HFF-Myc (cell line): ENCODE results near the gene TP63.
"Not testable (repeated sequence)": the region's sequence is repeated elsewhere in the genome, so short reads cannot be mapped to it uniquely, and the experiment has no call there.

Source experiments
- DNase-seq: peaks from one replicate; pipeline ENCODE4 v3.0.0-alpha.2; 2011; ENCODE audit warnings: low read depth; ENCODE audit errors: extremely low read depth
- H3K4me3 ChIP-seq: replicated peaks from 2 replicates; pipeline ENCODE4 v1.5.1; 2011; ENCODE audit warnings: low read depth, mild to moderate bottlenecking, control low read depth, low read length
- TF ChIP-seq, protein P1 (sequence below): IDR thresholded peaks from 2 replicates; pipeline ENCODE4 v1.5.1; 2012; ENCODE audit warnings: mild to moderate bottlenecking, low read depth, low read length, control low read depth; ENCODE audit errors: missing control alignments

Gene TP63

DNA sequence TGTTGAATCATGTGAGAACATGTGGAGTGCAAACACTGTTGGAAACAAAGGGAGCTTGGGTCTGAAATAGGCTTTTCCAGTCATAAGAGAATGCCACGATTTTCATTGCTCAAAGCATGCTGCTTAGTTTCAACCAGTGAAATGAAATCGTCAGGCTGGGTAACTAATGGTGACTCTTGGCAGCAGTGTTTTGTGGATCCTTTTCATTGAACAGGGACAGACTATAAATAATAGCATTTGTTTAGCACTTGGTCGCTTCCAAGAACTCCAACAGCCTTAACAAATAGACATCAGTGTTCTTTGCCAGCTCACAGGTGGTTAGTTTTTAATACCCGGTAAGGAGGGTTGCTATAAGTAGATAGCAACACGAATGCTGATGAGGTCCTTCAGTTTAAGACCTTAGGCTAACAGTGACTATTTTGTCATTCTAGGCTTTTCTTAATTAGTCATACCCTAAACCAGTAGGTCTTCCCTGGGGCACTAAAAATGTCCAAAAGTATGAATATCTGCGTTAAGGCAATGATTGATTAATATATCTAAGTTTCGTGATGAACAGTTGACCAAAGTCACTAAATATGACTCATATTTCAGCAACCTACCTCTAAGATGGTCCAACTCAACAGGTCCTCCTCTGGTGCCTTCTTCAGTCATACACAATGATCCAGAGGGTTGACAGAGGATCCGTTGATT, 15.8 kb downstream of the TP63 start:
- DNase-seq, result no peak
- no peak overlapping the region for H3K4me3 ChIP-seq
- TF ChIP-seq, protein P1, sequence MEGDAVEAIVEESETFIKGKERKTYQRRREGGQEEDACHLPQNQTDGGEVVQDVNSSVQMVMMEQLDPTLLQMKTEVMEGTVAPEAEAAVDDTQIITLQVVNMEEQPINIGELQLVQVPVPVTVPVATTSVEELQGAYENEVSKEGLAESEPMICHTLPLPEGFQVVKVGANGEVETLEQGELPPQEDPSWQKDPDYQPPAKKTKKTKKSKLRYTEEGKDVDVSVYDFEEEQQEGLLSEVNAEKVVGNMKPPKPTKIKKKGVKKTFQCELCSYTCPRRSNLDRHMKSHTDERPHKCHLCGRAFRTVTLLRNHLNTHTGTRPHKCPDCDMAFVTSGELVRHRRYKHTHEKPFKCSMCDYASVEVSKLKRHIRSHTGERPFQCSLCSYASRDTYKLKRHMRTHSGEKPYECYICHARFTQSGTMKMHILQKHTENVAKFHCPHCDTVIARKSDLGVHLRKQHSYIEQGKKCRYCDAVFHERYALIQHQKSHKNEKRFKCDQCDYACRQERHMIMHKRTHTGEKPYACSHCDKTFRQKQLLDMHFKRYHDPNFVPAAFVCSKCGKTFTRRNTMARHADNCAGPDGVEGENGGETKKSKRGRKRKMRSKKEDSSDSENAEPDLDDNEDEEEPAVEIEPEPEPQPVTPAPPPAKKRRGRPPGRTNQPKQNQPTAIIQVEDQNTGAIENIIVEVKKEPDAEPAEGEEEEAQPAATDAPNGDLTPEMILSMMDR, result no peak

DNA sequence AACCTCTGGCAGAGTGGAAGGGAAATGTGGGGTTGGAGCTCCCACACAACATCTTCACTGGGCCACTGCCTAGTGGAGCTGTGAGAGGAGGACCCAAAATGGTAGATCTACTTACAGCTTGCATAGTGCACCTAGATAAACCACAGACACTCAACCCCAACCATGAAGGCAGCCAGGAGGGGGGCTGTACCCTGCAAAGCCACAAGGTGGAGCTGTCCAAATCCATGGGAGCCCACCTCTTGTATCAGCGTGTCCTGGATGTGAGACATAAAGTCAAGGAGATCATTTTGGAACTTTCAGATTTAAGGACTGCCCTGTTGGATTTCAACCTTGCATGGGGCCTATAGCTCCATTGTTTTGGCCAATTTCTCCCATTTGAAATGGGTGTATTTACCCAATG, 20.9 kb downstream of the TP63 start:
- no peak for DNase-seq
- no peak overlapping the region for H3K4me3 ChIP-seq
- TF ChIP-seq, protein P1, result peak; percentile 69

GRCh38 chr3:189655617-189656016, 24.4 kb downstream of the TP63 start:
- TF ChIP-seq, protein P1, result no peak
- no peak overlapping the region for H3K4me3 ChIP-seq
- no peak for DNase-seq

GRCh38 chr3:189659571-189659970, 28.4 kb downstream of the TP63 start:
- DNase-seq, result no peak
- TF ChIP-seq, protein P1, result no peak
- no peak overlapping the region for H3K4me3 ChIP-seq

DNA sequence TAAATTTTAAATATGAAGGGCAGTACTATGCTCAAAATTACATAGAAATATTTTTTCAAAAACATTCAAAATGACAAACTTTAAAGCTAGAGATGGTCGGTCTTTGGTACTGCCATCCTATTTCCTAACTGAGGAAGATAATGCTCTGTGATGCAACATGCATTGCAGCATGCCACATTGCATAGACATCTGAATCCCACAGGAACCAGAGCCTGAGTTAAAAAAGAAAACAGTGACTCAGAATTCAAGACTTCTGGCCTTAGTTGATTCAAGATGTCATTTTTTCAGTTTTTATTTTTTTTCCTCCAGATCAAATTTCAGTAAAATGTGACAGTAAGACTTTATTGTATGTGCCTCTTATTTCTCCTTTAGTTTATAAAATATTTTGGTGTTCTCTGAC, 33.1 kb downstream of the TP63 start:
- H3K4me3 ChIP-seq, result no peak overlapping the region
- peak; percentile 81 for DNase-seq
- TF ChIP-seq, protein P1, result no peak

GRCh38 chr3:189672346-189672745, 41.2 kb downstream of the TP63 start:
- not testable (repeated sequence) for DNase-seq, H3K4me3 ChIP-seq

GRCh38 chr3:189673535-189673934, 42.3 kb downstream of the TP63 start:
- TF ChIP-seq, protein P1, result no peak
- DNase-seq, result no peak
- H3K4me3 ChIP-seq, result no peak overlapping the region
